Measurements from ENCODE around the gene MRPS5.

MRPS5 gene

GRCh38 chr2:95077861-95078603 lies 43.6 kb downstream of the MRPS5 start:
- no peak overlapping the region for H2AFZ ChIP-seq (ENCODE audit: low read depth, low read length)
- no peaks in the 10 kb centered on the region for H3K4me1 ChIP-seq (ENCODE audit: insufficient read depth, low read length)
- no peak overlapping the region for H3K4me3 ChIP-seq (ENCODE audit: low read length)
- H3K9me3 ChIP-seq (ENCODE audit: low read length), result no peaks in the 10 kb centered on the region
- H3K36me3 ChIP-seq (ENCODE audit: insufficient read depth, low read length), result no peaks in the 10 kb centered on the region
- peaks cover 6% of the 10 kb centered on the region for H3K27me3 ChIP-seq (ENCODE audit: insufficient read depth, low read length)

GRCh38 chr2:95077530-95077825 lies 44.1 kb downstream of the MRPS5 start:
- H3K36me3 ChIP-seq (ENCODE audit: insufficient read depth, low read length), result no peaks in the 10 kb centered on the region
- no peaks in the 10 kb centered on the region for H3K9me3 ChIP-seq (ENCODE audit: low read length)
- peaks cover 6% of the 10 kb centered on the region for H3K27me3 ChIP-seq (ENCODE audit: insufficient read depth, low read length)
- no peaks in the 10 kb centered on the region for H3K4me1 ChIP-seq (ENCODE audit: insufficient read depth, low read length)
- H3K4me3 ChIP-seq (ENCODE audit: low read length), result no peak overlapping the region
- no peak overlapping the region for H2AFZ ChIP-seq (ENCODE audit: low read depth, low read length)

GRCh38 chr2:95076705-95077529 lies 44.7 kb downstream of the MRPS5 start:
- peak overlapping the region; percentile 84 for H2AFZ ChIP-seq (ENCODE audit: low read depth, low read length)
- H3K27me3 ChIP-seq (ENCODE audit: insufficient read depth, low read length), result peaks cover 6% of the 10 kb centered on the region
- H3K36me3 ChIP-seq (ENCODE audit: insufficient read depth, low read length), result no peaks in the 10 kb centered on the region
- no peaks in the 10 kb centered on the region for H3K9me3 ChIP-seq (ENCODE audit: low read length)
- H3K4me1 ChIP-seq (ENCODE audit: insufficient read depth, low read length), result no peaks in the 10 kb centered on the region
- peak overlapping the region; percentile 38 for H3K4me3 ChIP-seq (ENCODE audit: low read length)

- Histone ChIP-seq H3K27me3 (ENCODE audit: insufficient read depth, low read length) (peaks cover 6% of the 10 kb centered on the region), H2AFZ (ENCODE audit: low read depth, low read length) (no peak overlapping the region), H3K4me3 (ENCODE audit: low read length) (no peak overlapping the region), H3K36me3 (ENCODE audit: insufficient read depth, low read length) (no peaks in the 10 kb centered on the region), H3K9me3 (ENCODE audit: low read length) (no peaks in the 10 kb centered on the region), H3K4me1 (ENCODE audit: insufficient read depth, low read length) (no peaks in the 10 kb centered on the region)
Observed at GRCh38 chr2:95075440-95076132, 46.0 kb downstream of the MRPS5 start.

- H3K27me3 ChIP-seq (ENCODE audit: insufficient read depth, low read length), result peaks cover 6% of the 10 kb centered on the region
- H3K4me3 ChIP-seq (ENCODE audit: low read length), result no peak overlapping the region
- H3K4me1 ChIP-seq (ENCODE audit: insufficient read depth, low read length), result no peaks in the 10 kb centered on the region
- H3K36me3 ChIP-seq (ENCODE audit: insufficient read depth, low read length), result no peaks in the 10 kb centered on the region
- H2AFZ ChIP-seq (ENCODE audit: low read depth, low read length), result no peak overlapping the region
- no peaks in the 10 kb centered on the region for H3K9me3 ChIP-seq (ENCODE audit: low read length)
Observed at GRCh38 chr2:95074663-95075439, 46.8 kb downstream of the MRPS5 start.

GRCh38 chr2:95073856-95074662 lies 47.5 kb downstream of the MRPS5 start:
- H3K4me1 ChIP-seq (ENCODE audit: insufficient read depth, low read length), result no peaks in the 10 kb centered on the region
- no peaks in the 10 kb centered on the region for H3K9me3 ChIP-seq (ENCODE audit: low read length)
- no peak overlapping the region for H2AFZ ChIP-seq (ENCODE audit: low read depth, low read length)
- peaks cover 6% of the 10 kb centered on the region for H3K27me3 ChIP-seq (ENCODE audit: insufficient read depth, low read length)
- no peak overlapping the region for H3K4me3 ChIP-seq (ENCODE audit: low read length)
- no peaks in the 10 kb centered on the region for H3K36me3 ChIP-seq (ENCODE audit: insufficient read depth, low read length)

GRCh38 chr2:95072424-95072823 lies 49.2 kb downstream of the MRPS5 start:
- Histone ChIP-seq H3K4me3 (ENCODE audit: low read length) (no peak overlapping the region), H3K4me1 (ENCODE audit: insufficient read depth, low read length) (no peaks in the 10 kb centered on the region), H2AFZ (ENCODE audit: low read depth, low read length) (no peak overlapping the region), H3K36me3 (ENCODE audit: insufficient read depth, low read length) (no peaks in the 10 kb centered on the region), H3K27me3 (ENCODE audit: insufficient read depth, low read length) (peaks cover 2% of the 10 kb centered on the region), H3K9me3 (ENCODE audit: low read length) (no peaks in the 10 kb centered on the region)

GRCh38 chr2:95071856-95072255 lies 49.8 kb downstream of the MRPS5 start:
- no peak overlapping the region for H3K4me3 ChIP-seq (ENCODE audit: low read length)
- no peaks in the 10 kb centered on the region for H3K36me3 ChIP-seq (ENCODE audit: insufficient read depth, low read length)
- no peaks in the 10 kb centered on the region for H3K9me3 ChIP-seq (ENCODE audit: low read length)
- H2AFZ ChIP-seq (ENCODE audit: low read depth, low read length), result no peak overlapping the region
- peaks cover 2% of the 10 kb centered on the region for H3K27me3 ChIP-seq (ENCODE audit: insufficient read depth, low read length)
- H3K4me1 ChIP-seq (ENCODE audit: insufficient read depth, low read length), result no peaks in the 10 kb centered on the region

GRCh38 chr2:95069465-95069864 lies 52.1 kb downstream of the MRPS5 start:
- Histone ChIP-seq H3K36me3 (ENCODE audit: insufficient read depth, low read length) (no peaks in the 10 kb centered on the region), H3K9me3 (ENCODE audit: low read length) (no peaks in the 10 kb centered on the region), H3K4me1 (ENCODE audit: insufficient read depth, low read length) (no peaks in the 10 kb centered on the region), H3K4me3 (ENCODE audit: low read length) (no peak overlapping the region), H2AFZ (ENCODE audit: low read depth, low read length) (no peak overlapping the region), H3K27me3 (ENCODE audit: insufficient read depth, low read length) (peaks cover 2% of the 10 kb centered on the region)

- Histone ChIP-seq H3K9me3 (ENCODE audit: low read length) (no peaks in the 10 kb centered on the region), H3K4me3 (ENCODE audit: low read length) (no peak overlapping the region), H3K4me1 (ENCODE audit: insufficient read depth, low read length) (no peaks in the 10 kb centered on the region), H3K36me3 (ENCODE audit: insufficient read depth, low read length) (no peaks in the 10 kb centered on the region), H3K27me3 (ENCODE audit: insufficient read depth, low read length) (no peaks in the 10 kb centered on the region), H2AFZ (ENCODE audit: low read depth, low read length) (no peak overlapping the region)
Observed at GRCh38 chr2:95068256-95068655, 53.4 kb downstream of the MRPS5 start.

GRCh38 chr2:95063086-95063958 lies 58.3 kb downstream of the MRPS5 start:
- no peak overlapping the region for H3K4me3 ChIP-seq (ENCODE audit: low read length)
- peaks cover 4% of the 10 kb centered on the region for H3K4me1 ChIP-seq (ENCODE audit: insufficient read depth, low read length)
- no peaks in the 10 kb centered on the region for H3K36me3 ChIP-seq (ENCODE audit: insufficient read depth, low read length)
- no peaks in the 10 kb centered on the region for H3K9me3 ChIP-seq (ENCODE audit: low read length)
- H3K27me3 ChIP-seq (ENCODE audit: insufficient read depth, low read length), result peaks cover 4% of the 10 kb centered on the region
- no peak overlapping the region for H2AFZ ChIP-seq (ENCODE audit: low read depth, low read length)
